ENCODE data around the gene TTC12. TPM values are rescaled to one million over a fixed set of nuclear protein-coding genes. Genes with fewer than 3 reads are reported as not detected.

TTC12 gene
- total RNA-seq, 4 donors from 2014 or later = 2.2 to 14.7 (median 10.8) TPM

DNA sequence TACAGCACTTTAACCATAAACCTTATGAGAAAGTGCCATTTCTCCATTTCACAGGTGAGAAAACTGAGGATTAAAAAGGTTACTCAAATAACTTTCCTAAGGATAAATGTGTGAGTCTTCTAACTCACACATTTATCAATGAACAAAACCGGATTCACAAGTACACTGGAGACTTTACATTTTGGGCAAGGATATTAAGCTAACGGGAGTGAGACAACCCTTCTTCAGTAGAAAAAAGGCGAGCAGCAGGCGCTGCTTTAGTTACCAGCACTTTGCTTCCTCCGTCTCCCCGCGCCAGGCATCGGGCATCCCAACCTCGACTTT, 356 bp upstream of the TTC12 start:
- intact Hi-C loops (cut with DNase I) = no loop called here
- no peaks in the 10 kb centered on the region for H3K9me3 ChIP-seq
- peaks cover 0 to 18% (median 0%) of the 10 kb centered on the region in 3 donors for H3K36me3 ChIP-seq
- TF ChIP-seq POLR2A (IDR thresholded peaks at IDR 0.05) = no peak
- TF ChIP-seq, protein P1, sequence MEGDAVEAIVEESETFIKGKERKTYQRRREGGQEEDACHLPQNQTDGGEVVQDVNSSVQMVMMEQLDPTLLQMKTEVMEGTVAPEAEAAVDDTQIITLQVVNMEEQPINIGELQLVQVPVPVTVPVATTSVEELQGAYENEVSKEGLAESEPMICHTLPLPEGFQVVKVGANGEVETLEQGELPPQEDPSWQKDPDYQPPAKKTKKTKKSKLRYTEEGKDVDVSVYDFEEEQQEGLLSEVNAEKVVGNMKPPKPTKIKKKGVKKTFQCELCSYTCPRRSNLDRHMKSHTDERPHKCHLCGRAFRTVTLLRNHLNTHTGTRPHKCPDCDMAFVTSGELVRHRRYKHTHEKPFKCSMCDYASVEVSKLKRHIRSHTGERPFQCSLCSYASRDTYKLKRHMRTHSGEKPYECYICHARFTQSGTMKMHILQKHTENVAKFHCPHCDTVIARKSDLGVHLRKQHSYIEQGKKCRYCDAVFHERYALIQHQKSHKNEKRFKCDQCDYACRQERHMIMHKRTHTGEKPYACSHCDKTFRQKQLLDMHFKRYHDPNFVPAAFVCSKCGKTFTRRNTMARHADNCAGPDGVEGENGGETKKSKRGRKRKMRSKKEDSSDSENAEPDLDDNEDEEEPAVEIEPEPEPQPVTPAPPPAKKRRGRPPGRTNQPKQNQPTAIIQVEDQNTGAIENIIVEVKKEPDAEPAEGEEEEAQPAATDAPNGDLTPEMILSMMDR (IDR thresholded peaks at IDR 0.05) = no peak
- peak overlapping the region; percentile 52 to 93 (median 68) for H3K4me3 ChIP-seq
- DNase-seq = no peak
- H3K27ac ChIP-seq = peak overlapping the region; percentile 80 to 92 (median 90)
- WGBS, 2 donors = 5 to 13% methylated on average over 7 to 9 of the region's 9 CpGs
- H3K27me3 ChIP-seq = no peaks in the 10 kb centered on the region
- H3K4me1 ChIP-seq = peaks cover 6 to 38% (median 19%) of the 10 kb centered on the region in 3 donors

DNA sequence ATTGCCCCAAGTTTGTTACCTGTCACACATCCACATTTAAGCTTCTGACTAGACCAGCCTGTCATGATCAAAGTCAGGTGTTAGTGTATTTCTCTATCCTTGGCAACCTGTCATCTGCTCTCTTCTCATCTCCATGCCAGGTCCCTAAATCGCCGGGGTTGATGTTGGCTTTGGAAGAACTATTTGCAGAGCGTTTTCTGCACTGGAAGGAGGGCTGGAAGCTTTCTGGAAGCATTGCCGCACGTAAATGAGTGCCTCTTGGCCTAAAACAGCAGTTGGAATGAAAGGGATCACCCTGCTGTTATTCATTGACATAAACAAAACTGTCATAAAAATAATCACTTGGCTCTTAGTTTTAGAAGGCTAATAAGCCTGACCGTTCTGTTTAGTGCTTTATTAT, 1.4 kb downstream of the TTC12 start:
- H3K27ac ChIP-seq = peak overlapping the region in 3 of 4 donors; percentile 89 to 92 (median 92)
- no peaks in the 10 kb centered on the region for H3K9me3 ChIP-seq
- peak overlapping the region in 1 of 4 donors; percentile 93 for H3K4me3 ChIP-seq
- intact Hi-C loops (cut with DNase I) = no loop called here
- no peaks in the 10 kb centered on the region for H3K27me3 ChIP-seq
- 19 to 37% methylated on average over 6 of the region's 6 CpGs for WGBS, 2 donors
- peaks cover 0 to 33% (median 0%) of the 10 kb centered on the region in 3 donors for H3K36me3 ChIP-seq
- no peak for DNase-seq
- TF ChIP-seq, protein P1 (IDR thresholded peaks at IDR 0.05) = no peak
- no peak for TF ChIP-seq POLR2A (IDR thresholded peaks at IDR 0.05)
- H3K4me1 ChIP-seq = peaks cover 6 to 38% (median 19%) of the 10 kb centered on the region in 3 donors

DNA sequence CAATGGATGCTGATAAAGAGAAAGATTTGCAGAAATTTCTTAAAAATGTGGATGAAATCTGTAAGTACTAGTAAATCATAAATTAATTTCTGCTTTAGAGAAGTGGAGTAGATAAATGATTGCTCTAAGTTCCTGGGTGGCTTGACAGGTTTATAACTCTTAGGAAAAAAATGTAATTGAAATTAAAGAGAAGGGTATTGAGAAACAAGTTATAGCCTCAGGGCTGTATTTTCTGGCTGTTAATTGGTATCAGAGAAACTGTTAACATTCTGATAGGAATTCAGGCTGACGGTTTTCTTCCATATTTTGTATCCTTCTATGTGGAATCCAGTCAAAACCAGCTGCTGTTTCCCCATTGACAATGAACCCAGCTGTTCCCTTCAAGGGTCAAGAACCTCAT, 1.9 kb downstream of the TTC12 start:
- Histone ChIP-seq H3K36me3 (peaks cover 0 to 33% (median 0%) of the 10 kb centered on the region in 3 donors), H3K27ac (peak overlapping the region in 2 of 4 donors; percentile 89 to 92), H3K4me1 (peaks cover 6 to 38% (median 19%) of the 10 kb centered on the region in 3 donors), H3K27me3 (no peaks in the 10 kb centered on the region), H3K9me3 (no peaks in the 10 kb centered on the region), H3K4me3 (no peak overlapping the region)
- intact Hi-C loops (cut with DNase I) = no loop called here
- TF ChIP-seq POLR2A (IDR thresholded peaks at IDR 0.05) = no peak
- TF ChIP-seq, protein P1 (IDR thresholded peaks at IDR 0.05) = no peak
- DNase-seq = no peak
- WGBS, 2 donors = 33 to 43% methylated on average over 1 of the region's 1 CpG

DNA sequence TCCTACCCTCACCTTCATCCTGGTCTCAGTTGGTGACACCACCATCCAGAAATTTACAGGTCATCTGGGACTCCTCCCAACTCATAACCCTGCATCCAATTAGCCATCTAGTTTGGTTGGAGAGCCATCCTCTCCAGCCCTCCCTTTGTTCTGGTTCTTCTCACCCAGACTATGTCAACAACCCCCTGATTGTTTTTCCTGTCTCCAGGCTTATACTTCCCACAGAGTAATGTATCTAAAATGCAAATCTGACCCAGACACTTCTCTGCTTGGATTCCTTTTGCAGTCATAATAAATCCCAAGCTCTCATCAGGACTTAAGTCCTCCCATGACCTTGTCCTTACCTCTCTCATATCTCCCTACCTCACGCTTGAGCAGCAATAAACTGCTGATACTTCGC, 3.0 kb downstream of the TTC12 start:
- Histone ChIP-seq H3K4me1 (peaks cover 6 to 38% (median 19%) of the 10 kb centered on the region in 3 donors), H3K4me3 (no peak overlapping the region), H3K27me3 (no peaks in the 10 kb centered on the region), H3K27ac (no peak overlapping the region), H3K9me3 (no peaks in the 10 kb centered on the region), H3K36me3 (peaks cover 0 to 33% (median 0%) of the 10 kb centered on the region in 3 donors)
- DNase-seq = no peak
- intact Hi-C loops (cut with DNase I) = no loop called here
- 96 to 98% methylated on average over 2 of the region's 2 CpGs for WGBS, 2 donors
- TF ChIP-seq, protein P1 (IDR thresholded peaks at IDR 0.05) = no peak
- no peak for TF ChIP-seq POLR2A (IDR thresholded peaks at IDR 0.05)

DNA sequence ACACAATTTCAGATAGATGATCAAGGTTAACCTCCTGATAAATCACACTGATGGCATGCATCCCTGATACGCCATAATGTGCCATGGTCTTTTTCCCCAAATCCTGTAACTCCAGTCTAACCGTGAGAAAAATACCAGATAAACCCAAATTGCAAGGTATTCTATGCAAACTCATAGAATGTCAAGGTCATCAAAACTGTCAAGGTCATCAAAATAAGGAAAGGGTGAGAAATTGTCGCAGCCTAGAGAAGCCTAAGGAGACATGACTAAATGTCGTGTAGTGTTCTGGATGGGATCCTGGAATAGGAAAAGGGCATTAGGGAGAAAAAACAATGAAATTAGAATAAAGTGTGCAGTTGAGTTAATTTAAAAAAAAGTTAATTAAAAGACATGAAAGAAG, 4.7 kb downstream of the TTC12 start:
- H3K36me3 ChIP-seq = peaks cover 0 to 44% (median 0%) of the 10 kb centered on the region in 3 donors
- intact Hi-C loops (cut with DNase I) = no loop called here
- WGBS, 2 donors = 91 to 97% methylated on average over 4 of the region's 4 CpGs

More for the DNA sequence above, 4.7 kb downstream of the TTC12 start:
- Histone ChIP-seq H3K9me3 (no peaks in the 10 kb centered on the region), H3K4me3 (no peak overlapping the region), H3K27ac (no peak overlapping the region), H3K4me1 (peaks cover 1 to 28% (median 14%) of the 10 kb centered on the region in 3 donors), H3K27me3 (no peaks in the 10 kb centered on the region)
- DNase-seq = no peak
- TF ChIP-seq, protein P1 (IDR thresholded peaks at IDR 0.05) = no peak
- TF ChIP-seq POLR2A (IDR thresholded peaks at IDR 0.05) = no peak

Data from esophagus squamous epithelium (tissue), 5 donors.